Measurements from ENCODE around the gene KRT80. TPM values are rescaled to one million over a fixed set of nuclear protein-coding genes. Genes with fewer than 3 reads are reported as not detected.

KRT80 gene
- polyA plus RNA-seq, 1 donor (not counting 4 experiments of a cell fraction or from before 2014, with no cell fraction given) = 4.1 TPM

DNA sequence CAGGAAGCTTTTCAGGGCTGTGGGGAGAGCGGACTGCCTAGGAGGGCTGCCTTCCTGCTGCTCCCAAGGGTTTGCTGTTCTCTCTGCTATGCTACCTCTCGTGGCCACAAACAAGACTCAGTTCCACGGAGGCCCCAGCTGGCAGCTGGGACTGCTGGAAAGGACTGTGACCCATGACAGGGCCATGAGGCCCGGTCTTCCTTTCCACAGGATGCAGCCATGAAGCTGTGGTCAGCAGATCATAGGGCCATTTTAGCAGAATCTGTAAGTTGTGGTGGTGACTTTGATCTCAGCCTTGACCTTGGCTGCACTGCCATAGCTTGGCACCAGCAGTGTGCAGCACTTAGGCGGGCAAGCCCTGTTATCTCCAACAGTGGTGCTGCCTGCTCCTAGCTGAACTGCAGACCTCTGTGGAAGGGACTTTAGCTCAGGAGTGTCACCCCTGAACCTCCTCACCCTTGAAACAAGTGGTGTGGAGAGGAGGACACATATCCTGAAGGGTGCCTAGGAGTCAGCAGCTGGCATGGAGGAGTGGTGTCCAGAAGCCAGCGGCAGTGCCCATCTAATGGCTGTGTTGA lies 12.3 kb downstream of the KRT80 start:
- no peaks in the 10 kb centered on the region for H3K27me3 ChIP-seq (ENCODE audit: control insufficient read depth, extremely low read depth, insufficient read depth, low read length)
- no peak overlapping the region for H3K4me3 ChIP-seq (ENCODE audit: control insufficient read depth in 2 of 3, extremely low read depth in 1 of 3, insufficient read depth in 2 of 3, low read depth in 1 of 3, low read length in 3 of 3)
- no peaks in the 10 kb centered on the region for H3K9me1 ChIP-seq (ENCODE audit: control insufficient read depth, extremely low read depth, insufficient read depth, low read length)
- FAIRE-seq (no peak), DNase-seq (ENCODE audit: low read depth, low spot score) (no peak)
- peaks cover 36% of the 10 kb centered on the region for H3K4me1 ChIP-seq (ENCODE audit: control insufficient read depth, extremely low read depth, insufficient read depth, low read length)
- H3K79me2 ChIP-seq (ENCODE audit: control insufficient read depth, insufficient read depth, low read length) = no peaks in the 10 kb centered on the region
- H2AFZ ChIP-seq (ENCODE audit: control insufficient read depth, low read length) = no peak overlapping the region
- no peak overlapping the region for H3K9ac ChIP-seq (ENCODE audit: control insufficient read depth, extremely low read depth, insufficient read depth, low read length)
- no peak overlapping the region for H3K27ac ChIP-seq (ENCODE audit: control insufficient read depth, insufficient read depth, low read length)
- no peak overlapping the region for H3K4me2 ChIP-seq (ENCODE audit: control insufficient read depth, extremely low read depth, insufficient read depth, low read depth, low read length)
- no peaks in the 10 kb centered on the region for H3K9me3 ChIP-seq (ENCODE audit: control insufficient read depth, low read depth, low read length)
- TF ChIP-seq, protein P1, sequence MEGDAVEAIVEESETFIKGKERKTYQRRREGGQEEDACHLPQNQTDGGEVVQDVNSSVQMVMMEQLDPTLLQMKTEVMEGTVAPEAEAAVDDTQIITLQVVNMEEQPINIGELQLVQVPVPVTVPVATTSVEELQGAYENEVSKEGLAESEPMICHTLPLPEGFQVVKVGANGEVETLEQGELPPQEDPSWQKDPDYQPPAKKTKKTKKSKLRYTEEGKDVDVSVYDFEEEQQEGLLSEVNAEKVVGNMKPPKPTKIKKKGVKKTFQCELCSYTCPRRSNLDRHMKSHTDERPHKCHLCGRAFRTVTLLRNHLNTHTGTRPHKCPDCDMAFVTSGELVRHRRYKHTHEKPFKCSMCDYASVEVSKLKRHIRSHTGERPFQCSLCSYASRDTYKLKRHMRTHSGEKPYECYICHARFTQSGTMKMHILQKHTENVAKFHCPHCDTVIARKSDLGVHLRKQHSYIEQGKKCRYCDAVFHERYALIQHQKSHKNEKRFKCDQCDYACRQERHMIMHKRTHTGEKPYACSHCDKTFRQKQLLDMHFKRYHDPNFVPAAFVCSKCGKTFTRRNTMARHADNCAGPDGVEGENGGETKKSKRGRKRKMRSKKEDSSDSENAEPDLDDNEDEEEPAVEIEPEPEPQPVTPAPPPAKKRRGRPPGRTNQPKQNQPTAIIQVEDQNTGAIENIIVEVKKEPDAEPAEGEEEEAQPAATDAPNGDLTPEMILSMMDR (optimal IDR thresholded peaks at IDR 0.05 in 1 of 3, IDR thresholded peaks at IDR 0.05 in 1 of 3, conservative IDR thresholded peaks at IDR 0.05 in 1 of 3; ENCODE audit: extremely low read depth in 1 of 3, insufficient read depth in 2 of 3, low read length in 3 of 3) = no peak
- no peak for TF ChIP-seq EZH2 (IDR thresholded peaks at IDR 0.05; ENCODE audit: low read length)
- H3K36me3 ChIP-seq (ENCODE audit: control insufficient read depth in 2 of 2, extremely low read depth in 1 of 2, insufficient read depth in 2 of 2, low read length in 2 of 2) = no peaks in the 10 kb centered on the region
- dilution Hi-C loops (cut with MboI; ENCODE audit: extremely low pct_ligation_motif_present, low sequenced_read_pairs) = no loop called here
- H4K20me1 ChIP-seq (ENCODE audit: control insufficient read depth, extremely low read depth, insufficient read depth, low read length) = no peaks in the 10 kb centered on the region

DNA sequence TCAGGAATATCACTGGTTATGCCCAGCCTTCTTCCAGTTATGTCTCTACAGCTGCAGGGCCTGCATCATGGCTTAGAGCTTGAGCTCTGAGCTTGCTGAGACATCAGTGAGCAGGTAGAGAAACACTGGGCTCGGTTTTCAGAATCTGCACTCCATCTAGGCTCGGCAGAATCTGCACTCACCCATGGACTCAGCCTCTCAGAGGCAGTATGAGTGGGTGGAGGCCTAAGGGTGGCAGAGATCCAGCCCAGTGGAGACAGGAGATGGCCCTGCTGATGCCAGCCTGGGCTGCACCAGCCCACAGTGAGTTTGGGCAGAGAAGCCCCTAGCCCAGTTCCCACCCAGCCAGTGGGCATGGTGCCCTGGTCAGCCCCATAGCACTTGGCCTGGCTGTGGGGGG lies 12.8 kb downstream of the KRT80 start:
- no peak overlapping the region for H3K4me2 ChIP-seq (ENCODE audit: control insufficient read depth, extremely low read depth, insufficient read depth, low read depth, low read length)
- H3K79me2 ChIP-seq (ENCODE audit: control insufficient read depth, insufficient read depth, low read length) = no peaks in the 10 kb centered on the region
- H3K9ac ChIP-seq (ENCODE audit: control insufficient read depth, extremely low read depth, insufficient read depth, low read length) = no peak overlapping the region
- no peak overlapping the region for H3K4me3 ChIP-seq (ENCODE audit: control insufficient read depth in 2 of 3, extremely low read depth in 1 of 3, insufficient read depth in 2 of 3, low read depth in 1 of 3, low read length in 3 of 3)
- H2AFZ ChIP-seq (ENCODE audit: control insufficient read depth, low read length) = no peak overlapping the region
- H3K4me1 ChIP-seq (ENCODE audit: control insufficient read depth, extremely low read depth, insufficient read depth, low read length) = peaks cover 31% of the 10 kb centered on the region
- no peaks in the 10 kb centered on the region for H4K20me1 ChIP-seq (ENCODE audit: control insufficient read depth, extremely low read depth, insufficient read depth, low read length)
- H3K9me3 ChIP-seq (ENCODE audit: control insufficient read depth, low read depth, low read length) = no peaks in the 10 kb centered on the region
- dilution Hi-C loops (cut with MboI; ENCODE audit: extremely low pct_ligation_motif_present, low sequenced_read_pairs) = no loop called here
- no peaks in the 10 kb centered on the region for H3K36me3 ChIP-seq (ENCODE audit: control insufficient read depth in 2 of 2, extremely low read depth in 1 of 2, insufficient read depth in 2 of 2, low read length in 2 of 2)
- no peak for DNase-seq (ENCODE audit: low read depth, low spot score)
- H3K27me3 ChIP-seq (ENCODE audit: control insufficient read depth, extremely low read depth, insufficient read depth, low read length) = no peaks in the 10 kb centered on the region
- no peaks in the 10 kb centered on the region for H3K9me1 ChIP-seq (ENCODE audit: control insufficient read depth, extremely low read depth, insufficient read depth, low read length)
- FAIRE-seq = no peak
- TF ChIP-seq, protein P1 (optimal IDR thresholded peaks at IDR 0.05 in 1 of 3, IDR thresholded peaks at IDR 0.05 in 1 of 3, conservative IDR thresholded peaks at IDR 0.05 in 1 of 3; ENCODE audit: extremely low read depth in 1 of 3, insufficient read depth in 2 of 3, low read length in 3 of 3) = no peak
- no peak for TF ChIP-seq EZH2 (IDR thresholded peaks at IDR 0.05; ENCODE audit: low read length)
- H3K27ac ChIP-seq (ENCODE audit: control insufficient read depth, insufficient read depth, low read length) = no peak overlapping the region
